NCI-H1694 (cell line): Measurements from ENCODE around the gene SH3D19.
"Not testable (repeated sequence)": the region's sequence is repeated elsewhere in the genome, so short reads cannot be mapped to it uniquely, and the experiment has no call there.

Experiments used
- DNase-seq: peaks from one replicate; lab custom pipeline; 2025; lab: John Stamatoyannopoulos, UW

Gene SH3D19

DNA sequence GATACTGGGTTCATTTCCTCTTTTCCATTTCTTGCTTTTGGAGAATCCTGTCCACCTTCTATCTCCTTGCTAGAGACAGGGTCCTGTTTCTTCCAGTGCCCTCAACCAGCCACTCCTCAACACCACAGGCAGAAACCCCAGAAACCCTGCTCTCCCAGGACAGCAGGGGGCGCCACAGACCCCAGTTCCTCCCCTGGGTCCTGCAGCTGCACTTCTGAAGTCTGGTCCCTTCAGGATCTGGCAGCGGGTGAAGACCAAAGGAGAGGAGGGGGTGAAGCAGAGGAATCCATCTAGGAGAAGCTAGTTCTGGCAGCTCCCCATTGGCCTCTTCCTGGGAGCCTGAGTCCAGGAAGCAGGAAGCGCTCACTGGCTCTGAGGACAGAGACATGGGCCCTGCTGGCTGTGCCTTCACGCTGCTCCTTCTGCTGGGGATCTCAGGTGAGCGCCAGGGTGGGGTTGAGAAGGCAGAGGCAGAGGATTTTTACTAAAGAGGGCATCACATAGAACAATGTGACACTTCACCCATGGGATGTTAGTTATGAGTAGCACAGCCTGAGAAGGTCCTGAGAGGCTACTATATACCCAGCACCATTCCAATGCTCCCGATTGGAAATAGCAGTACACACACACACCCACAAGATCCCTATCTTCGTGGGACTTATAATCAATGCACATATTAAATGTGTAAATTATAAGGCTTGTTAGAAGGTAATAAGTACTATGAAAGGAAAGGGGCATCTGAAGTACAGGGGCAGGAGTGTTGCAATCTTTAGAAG lies 48.4 kb downstream of the SH3D19 start, which contains the start of gene PRSS48:
TSS of gene PRSS48 (plus strand) at position 375 of the 776 bp plus-strand sequence. CDS start at position 387, 12 bp downstream.
- DNase-seq, result no peak

DNA sequence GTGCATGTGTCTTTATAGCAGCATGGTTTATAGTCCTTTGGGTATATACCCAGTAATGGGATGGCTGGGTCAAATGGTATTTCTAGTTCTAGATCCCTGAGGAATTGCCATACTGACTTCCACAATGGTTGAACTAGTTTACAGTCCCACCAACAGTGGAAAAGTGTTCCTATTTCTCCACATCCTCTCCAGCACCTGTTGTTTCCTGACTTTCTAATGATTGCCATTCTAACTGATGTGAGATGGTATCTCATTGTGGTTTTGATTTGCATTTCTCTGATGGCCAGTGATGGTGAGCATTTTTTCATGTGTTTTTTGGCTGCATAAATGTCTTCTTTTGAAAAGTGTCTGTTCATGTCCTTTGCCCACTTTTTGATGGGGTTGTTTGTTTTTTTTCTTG lies 56.5 kb downstream of the SH3D19 start:
- DNase-seq, result not testable (repeated sequence)

DNA sequence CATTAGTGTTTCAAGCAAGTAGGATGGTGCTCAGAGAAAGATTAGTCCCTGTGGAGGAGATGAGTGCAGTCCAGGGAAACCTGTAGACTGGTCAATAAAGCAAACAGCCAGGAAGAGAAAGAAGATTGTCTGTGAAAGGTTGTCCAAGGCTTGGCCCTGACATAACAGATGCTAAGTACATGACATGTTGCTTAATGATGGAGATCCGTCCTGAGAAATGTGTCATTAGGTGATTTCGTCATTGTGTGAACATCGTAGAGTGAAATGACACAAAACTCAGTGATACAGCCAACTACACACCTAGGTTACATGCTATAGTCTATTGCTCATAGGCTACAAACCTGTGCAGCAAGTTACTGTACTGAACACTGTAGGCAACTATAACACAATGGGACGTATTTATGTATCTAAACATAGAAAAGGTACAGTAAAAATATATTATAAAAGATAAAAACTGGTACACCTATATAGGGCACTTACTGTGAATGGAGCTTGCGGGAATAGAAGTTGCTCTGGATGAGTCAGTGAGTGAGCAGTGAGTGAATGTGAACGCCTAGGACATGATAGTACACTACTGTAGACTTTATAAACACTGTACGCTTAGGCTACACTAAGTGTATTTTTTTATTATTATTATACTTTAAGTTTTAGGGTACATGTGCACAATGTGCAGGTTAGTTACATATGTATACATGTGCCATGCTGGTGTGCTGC lies 57.4 kb downstream of the SH3D19 start:
- DNase-seq, result no peak

DNA sequence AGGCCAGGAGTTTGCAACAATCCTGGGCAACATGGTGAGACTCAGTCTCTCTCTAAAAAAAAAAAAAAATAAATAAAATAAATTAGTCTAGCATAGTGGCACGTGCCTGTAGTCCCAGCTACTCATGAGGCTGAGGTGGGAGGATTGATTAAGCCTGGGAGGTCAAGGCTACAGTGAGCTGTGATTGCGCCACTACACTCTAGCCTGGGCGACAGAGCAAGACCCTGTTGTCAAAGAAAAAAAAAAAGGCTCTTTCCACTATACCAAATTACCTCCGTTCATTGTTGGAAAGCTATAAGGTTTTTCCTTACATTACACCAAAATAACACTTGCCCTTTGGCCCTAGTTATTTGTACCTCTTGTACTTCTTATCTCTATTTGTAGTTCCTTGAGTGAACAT lies 58.3 kb downstream of the SH3D19 start:
- DNase-seq, result no peak

DNA sequence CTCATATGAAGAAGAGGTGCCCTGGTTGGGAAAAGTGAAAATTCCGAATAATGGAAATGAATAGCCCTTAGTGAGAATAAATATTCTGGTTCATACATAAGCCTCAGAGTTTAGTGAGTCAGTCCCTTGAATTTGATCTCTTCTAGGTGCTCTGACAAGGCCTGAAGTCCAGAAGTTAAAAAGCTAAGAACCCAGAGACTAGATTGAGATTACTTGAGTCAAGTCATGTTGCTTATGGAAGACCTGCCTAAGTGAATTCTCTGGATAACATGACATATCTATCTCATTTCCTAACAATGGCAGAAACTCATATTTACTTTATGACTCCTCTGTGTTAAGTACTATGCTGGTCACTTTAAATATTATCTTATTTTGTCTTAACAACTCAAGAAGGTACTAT lies 58.9 kb downstream of the SH3D19 start:
- DNase-seq, result no peak

DNA sequence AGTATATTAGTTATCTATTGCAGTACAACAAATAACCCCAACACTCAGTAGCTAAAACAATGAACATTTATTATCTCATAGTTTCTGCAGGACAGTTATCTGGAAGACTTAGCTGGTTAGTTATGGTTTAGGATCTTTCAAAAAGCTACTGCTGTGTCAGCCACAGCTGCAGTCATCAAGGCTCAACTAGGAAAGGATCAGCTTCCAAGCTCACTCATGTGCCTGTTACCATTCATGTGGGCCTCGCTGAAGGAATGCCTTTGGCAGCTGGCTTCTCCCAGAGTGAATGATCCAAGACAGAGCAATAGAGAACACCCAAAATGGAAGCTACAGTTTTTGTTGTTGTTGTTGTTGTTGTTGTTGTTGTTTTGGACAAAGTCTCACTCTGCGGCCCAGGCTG lies 62.0 kb downstream of the SH3D19 start:
- DNase-seq, result no peak

DNA sequence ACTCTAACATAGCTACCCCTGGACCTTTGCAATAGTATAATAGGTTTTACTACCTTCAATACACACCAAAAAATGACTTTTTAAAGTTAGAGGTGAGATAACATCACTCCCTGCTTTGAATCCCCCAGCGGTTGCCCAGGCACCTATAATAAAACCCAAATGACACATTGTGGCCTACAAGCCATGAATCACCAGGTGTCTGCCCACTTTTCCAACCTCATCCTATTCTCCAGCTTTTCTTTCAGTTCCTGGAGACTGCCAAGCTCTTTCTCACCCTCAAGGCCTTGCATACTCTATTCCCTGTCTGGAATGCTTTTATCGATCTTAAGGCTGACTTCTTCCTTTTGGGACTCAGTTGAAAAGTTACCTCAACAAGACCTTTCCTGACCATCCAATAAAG lies 64.9 kb downstream of the SH3D19 start:
- DNase-seq, result no peak

DNA sequence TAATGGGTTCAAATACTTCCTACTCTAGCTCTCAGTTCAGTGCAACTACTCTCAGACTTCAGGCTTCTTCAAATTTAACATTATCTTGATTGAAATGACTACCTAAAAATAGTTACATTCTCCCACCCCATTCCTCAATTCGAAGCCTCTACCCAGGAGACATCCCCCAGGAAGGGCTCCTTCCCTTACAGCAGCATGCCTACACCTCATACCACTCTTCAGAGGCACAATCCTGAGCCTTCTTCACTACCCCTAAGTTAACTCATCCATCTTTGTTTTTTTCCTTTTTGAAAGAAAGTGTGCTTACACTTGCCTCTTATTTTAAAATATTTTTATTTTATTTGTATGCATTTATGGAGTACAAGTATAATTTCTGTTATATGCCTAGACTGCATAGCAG lies 65.7 kb downstream of the SH3D19 start:
- DNase-seq, result no peak

DNA sequence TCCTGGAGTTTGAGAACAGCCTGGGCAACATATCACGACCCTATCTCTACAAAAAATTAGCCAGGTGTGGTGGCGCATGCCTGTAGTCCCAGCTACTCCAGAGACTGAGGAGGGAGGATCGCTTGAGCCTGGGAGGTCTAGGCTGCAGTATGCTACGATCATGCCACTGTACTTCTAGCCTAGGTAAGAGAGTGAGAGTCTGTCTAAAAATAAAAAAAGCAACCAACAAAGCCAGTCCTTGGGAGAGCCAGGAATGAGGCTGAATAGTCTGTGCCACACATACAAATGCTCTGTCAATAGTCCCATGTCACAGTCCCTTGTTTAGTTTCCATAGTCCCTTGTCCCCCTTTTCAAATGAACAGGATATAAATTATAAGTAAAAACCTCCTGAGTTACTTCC lies 67.7 kb downstream of the SH3D19 start:
- no peak for DNase-seq

DNA sequence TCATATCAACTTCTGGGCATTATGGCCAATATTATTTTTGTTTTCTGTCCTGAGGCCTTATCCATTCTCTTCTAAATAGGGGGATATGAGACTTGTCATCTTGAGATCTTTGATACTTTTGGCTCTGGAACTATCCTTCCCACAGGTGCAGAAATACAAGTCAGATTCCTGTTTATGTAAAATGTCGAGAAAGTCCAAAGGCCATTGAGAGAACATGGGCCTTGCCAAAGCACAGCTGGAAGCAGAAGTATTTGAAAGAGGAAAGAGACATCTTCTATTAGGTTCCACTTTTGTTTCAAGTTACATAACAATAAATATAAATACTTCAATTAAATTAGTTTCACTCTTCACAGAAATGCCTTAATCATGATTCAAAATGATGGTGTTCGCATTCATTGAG lies 69.3 kb downstream of the SH3D19 start:
- no peak for DNase-seq

DNA sequence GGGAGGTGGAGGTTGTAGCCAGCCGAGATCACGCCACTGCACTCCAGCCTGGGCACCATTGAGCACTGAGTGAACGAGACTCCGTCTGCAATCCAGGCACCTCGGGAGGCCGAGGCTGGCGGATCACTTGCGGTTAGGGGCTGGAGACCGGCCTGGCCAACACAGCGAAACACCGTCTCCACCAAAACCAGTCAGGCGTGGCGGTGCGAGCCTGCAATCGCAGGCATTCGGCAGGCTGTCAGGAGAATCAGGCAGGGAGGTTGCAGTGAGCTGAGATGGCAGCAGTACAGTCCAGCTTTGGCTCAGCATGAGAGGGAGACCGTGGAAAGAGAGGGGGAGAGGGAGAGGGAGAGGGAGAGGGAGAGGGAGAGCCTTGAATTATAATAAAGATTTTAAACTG lies 69.7 kb downstream of the SH3D19 start:
- not testable (repeated sequence) for DNase-seq

DNA sequence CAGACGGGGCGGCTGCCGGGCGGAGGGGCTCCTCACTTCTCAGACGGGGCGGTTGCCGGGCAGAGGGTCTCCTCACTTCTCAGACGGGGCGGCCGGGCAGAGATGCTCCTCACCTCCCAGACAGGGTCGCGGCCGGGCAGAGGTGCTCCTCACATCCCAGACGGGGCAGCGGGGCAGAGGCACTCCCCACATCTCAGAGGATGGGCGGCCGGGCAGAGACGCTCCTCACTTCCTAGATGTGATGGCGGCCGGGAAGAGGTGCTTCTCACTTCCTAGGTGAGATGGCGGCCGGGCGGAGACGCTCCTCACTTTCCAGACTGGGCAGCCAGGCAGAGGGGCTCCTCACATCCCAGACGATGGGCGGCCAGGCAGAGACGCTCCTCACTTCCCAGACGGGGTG lies 70.2 kb downstream of the SH3D19 start:
- not testable (repeated sequence) for DNase-seq

DNA sequence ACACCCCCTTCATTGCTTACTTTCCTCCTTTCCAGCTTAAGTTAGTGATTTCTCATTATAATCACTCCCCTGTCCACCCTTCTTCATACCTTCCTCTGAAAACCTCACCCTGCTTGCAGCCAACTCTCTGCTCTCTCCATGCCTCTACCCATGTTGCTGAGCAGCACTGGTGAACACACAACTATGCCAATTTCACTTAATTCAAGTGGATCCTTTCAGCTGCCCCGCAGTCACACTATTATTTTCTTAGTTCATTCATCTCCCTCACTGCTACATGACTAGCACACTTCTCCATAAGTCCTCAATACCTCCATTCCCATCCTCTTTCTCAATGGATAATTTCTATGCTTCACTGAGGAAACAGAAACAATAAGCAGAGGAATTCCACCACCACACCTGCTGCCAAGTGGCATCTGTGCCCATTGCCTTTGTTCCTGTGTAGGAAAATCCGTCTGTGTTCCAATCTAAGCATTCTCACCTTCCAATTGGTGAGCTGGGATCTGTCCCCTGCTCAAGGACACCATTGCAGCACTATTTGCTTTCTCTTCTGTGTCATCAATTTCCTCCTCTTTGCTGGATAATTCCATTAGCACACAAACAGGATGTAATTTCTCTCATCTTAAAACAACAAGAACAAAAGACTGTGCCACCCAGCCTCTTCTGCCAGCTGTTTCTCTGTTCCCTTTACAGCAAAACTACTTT lies 73.7 kb downstream of the SH3D19 start:
- DNase-seq, result no peak

DNA sequence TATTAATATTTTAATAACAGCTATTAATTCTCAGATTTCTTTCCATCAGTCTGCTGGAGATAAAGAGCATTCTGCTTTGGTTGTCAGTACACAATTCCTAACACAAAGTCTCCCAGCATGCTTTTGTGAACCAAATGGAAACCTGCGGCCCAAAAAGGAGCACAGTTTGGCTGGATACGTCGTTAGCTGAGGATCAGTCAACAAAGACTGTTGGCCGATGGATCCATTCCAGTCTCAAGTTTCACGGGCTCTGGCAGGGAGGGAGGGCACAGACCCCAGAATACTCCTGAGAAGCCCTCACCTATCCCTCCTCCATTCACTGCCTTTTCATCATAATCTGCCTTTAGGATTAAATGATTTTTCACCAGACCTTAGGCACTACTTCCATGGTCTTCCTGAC lies 74.7 kb downstream of the SH3D19 start:
- no peak for DNase-seq

DNA sequence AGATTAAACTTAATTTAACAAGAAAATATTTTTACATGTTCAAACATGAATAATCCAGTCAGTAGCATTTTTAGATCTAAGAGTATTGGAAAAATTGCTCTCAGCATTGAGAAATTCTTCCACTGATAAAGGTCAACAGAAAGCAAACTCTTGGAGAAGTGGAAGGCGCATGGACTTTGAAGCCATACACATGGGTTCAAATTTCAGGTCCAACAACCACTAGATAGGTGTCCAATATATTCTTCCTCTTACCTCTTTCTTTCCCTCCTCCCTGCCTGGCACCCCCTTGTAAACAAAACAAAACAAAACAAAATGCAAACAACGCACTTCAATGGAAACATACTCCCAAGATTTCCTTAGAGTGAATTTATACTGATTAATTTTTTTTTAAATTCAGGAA lies 76.9 kb downstream of the SH3D19 start:
- no peak for DNase-seq

DNA sequence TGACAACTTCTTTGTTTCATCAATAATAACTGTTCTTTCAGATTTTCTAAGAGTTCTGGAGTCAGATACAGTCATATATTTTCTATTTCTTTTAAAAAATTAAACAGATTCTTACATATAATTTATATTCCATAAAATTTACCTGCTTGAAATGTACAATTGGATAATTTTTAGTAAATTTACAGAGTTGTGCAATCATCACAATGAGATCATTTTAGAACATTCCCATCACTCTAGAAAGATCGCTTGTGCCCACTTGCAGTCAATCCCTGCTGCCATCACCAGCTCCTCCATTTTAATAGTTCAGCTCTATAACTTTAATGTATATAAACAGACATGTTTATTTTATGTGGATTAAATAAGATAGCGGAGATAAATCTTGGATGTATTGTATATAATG lies 78.0 kb downstream of the SH3D19 start:
- no peak for DNase-seq

DNA sequence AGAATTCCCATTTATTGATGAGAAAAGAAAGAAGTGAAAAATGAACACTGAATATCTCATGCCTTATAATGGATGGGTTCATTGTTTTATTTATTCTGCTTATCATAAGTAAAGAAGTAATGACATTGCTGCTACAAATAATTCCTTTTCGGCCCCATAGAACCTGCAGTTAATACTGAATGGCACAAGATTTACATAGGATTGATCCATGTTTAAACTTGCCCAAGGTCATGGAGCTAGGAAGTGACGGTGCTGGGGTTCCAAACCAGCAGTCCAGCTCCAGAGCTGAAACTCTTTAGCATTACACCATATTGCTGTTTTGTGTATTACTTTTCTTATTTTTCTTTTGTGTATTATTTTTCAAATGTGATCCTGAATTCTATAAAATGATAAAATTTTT lies 78.7 kb downstream of the SH3D19 start:
- no peak for DNase-seq

DNA sequence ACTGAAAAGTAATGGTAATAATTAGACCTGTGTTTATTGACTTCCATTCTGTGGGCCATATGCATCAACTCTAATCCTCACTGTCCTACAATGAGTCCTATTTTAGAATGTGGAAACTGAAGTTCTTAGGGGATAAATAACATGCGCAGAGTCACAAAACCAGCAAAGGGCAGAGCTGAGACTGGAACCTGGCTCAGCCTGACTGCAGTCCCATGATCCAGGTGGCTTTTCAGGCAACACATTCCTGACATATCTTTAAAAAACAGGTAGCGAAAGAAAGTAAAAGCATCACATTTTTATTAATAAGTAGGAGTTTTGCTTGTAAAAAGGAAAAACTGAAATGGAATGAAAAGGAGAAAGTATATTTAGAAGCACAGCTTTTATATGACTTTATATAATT lies 83.1 kb downstream of the SH3D19 start:
- no peak for DNase-seq

DNA sequence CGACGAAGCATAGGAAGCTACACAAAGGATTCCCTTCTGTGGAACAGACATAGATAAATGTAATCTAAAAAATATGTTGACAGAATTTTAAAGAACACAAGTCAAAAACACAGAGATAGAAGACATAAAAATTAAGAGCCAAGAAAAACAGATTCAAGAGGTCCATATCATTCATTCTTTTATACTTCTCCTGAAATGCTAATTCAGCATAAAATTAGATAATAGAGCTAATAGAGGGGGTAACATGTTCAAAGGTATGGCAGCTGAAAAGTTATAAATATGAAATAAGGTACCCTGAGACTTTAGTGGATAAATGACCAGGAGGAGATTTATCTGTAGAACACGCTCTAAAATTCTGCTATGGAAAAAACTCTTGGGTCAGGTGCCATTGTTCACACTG lies 85.8 kb downstream of the SH3D19 start:
- DNase-seq, result no peak

DNA sequence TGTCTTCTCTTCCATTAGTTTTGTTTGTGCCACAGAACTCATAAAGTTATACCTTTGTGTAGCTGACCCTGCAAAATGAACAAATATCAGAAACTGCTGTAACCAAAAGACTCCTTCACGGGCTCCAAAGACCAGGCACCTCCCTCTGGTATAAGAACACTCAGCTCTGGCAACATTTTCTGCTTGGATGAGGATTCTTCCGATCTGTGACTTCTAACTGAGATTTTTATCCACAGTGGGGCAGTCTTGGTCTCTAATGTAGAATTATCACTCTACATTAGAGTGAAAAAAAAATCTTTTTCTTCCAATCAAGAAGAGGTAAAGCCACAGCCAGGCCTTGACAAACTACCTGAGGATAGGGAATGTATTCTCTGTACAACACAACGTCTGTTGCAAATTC lies 86.9 kb downstream of the SH3D19 start:
- DNase-seq, result no peak

DNA sequence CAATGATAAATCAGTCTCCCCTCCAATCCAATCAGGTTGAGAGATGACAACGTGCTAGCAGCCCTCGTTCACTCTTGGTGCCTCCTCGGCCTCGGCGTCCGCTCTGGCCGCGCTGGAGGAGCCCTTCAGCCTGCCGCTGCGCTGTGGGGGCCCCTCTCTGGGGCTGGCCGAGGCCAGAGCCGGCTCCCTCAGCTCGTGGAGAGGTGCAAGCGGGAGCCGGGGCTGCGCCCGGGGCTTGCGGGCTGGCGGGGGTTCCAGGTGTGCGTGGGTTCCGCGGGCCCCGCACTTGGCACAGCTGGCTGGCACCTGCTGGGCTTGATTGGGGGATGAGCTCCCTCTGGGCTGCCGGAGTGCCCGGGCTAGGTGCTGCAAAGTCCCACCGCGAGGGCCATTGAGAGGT lies 89.4 kb downstream of the SH3D19 start:
- DNase-seq, result no peak

DNA sequence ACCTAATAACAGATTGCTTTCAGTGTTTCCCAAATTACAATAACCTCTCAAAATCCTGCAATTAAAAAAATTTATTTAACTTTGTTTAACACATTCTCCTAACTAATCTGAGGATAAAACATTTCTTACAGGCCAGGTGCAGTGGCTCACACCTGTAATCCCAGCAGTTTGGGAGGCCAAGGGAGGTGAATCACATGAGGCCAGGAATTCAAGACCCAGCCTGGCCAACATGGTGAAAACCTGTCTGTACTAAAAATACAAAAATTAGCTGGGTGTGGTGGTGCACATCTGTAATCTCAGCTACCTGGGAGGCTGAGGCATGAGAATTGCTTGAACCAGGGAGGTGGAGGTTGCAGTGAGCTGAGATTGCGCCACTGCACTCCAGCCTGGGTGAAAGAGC lies 90.0 kb downstream of the SH3D19 start:
- not testable (repeated sequence) for DNase-seq

DNA sequence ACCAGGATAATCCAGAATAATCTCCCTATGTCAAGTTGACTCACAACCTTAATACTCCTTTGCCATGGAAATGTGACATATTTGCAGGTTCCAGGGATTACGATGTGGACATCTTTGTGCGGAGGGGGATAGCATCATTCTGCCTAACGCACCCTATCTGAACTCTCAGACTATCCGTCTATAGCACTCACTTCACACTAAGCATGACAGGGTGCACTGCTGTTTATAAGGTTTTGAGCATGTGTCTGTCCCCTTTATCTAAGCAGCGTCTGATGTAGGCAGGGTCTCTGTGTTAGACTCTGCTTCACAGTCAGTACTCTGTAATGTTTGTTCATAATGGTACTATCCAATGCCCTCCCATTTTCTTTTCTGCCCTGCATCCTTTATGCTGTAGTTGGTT lies 91.8 kb downstream of the SH3D19 start:
- no peak for DNase-seq
